IMR-90 (cell line): Measurements from ENCODE around the gene PGGHG. TPM values are rescaled to one million over a fixed set of nuclear protein-coding genes. Genes with fewer than 3 reads are reported as not detected.
A peak's percentile ranks its signal among the peaks of the same experiment; 100 is the strongest.

ENCODE experiments used
- ATAC-seq: fragments of 200-7000 bp; cut with Tn5 transposase; 2 replicates; pipeline ENCODE4 v1.9.1; 2020; ENCODE audit warnings: low read depth, mild to moderate bottlenecking, moderate library complexity
- BruUV-seq: library from RNA; stranded (reverse); fragments of 400-500 nt; replicated peaks from 2 replicates; lab custom pipeline; 2021; lab: Mats Ljungman, UMichigan
- CTCF ChIA-PET: fragments of 300-600 bp; formaldehyde crosslinking; extraction: SDS; loops from one replicate; lab custom pipeline; 2021; ENCODE audit warnings: antibody characterized with exemption; lab: Yijun Ruan, JAX
- POLR2A ChIA-PET: fragments of 300-600 bp; sonication (Branson Sonifier 250); formaldehyde crosslinking; loops from one replicate; lab custom pipeline; 2022; ENCODE audit warnings: antibody characterized with exemption; ENCODE audit not compliant: unreplicated experiment; lab: Charles Lee
- DNase-seq: peaks from one replicate; pipeline ENCODE4 v3.0.0; 2013
- H2AFZ ChIP-seq: replicated peaks from 2 replicates; pipeline ENCODE3; 2013; ENCODE audit warnings: low read length, mild to moderate bottlenecking; ENCODE audit not compliant: poor library complexity
- H2AK5ac ChIP-seq: 2 replicates; pipeline ENCODE4 v1.6.1; 2013; ENCODE audit warnings: low read depth, low read length, inconsistent platforms
- H2AK9ac ChIP-seq: replicated peaks from 2 replicates; pipeline ENCODE3; 2013; ENCODE audit warnings: mild to moderate bottlenecking, low read depth, low read length, moderate library complexity; ENCODE audit not compliant: poor library complexity
- H2BK120ac ChIP-seq: 2 replicates; pipeline ENCODE4 v1.6.1; 2013; ENCODE audit warnings: low read depth, low read length, inconsistent platforms
- H2BK15ac ChIP-seq: 3 replicates; pipeline ENCODE4 v1.6.1; 2013; ENCODE audit warnings: low read depth, low read length, inconsistent platforms
- H2BK20ac ChIP-seq: 2 replicates; pipeline ENCODE4 v1.6.1; 2013; ENCODE audit warnings: low read depth, mild to moderate bottlenecking, inconsistent platforms, low read length, moderate library complexity
- H2BK5ac ChIP-seq: 2 replicates; pipeline ENCODE4 v1.6.1; 2013; ENCODE audit warnings: mild to moderate bottlenecking, low read depth, low read length, inconsistent platforms; ENCODE audit not compliant: poor library complexity, severe bottlenecking
- H3K14ac ChIP-seq: replicated peaks from 2 replicates; pipeline ENCODE4 v1.6.1; 2013; ENCODE audit warnings: low read depth, low read length, inconsistent platforms
- H3K18ac ChIP-seq: 2 replicates; pipeline ENCODE4 v1.6.1; 2013; ENCODE audit warnings: low read depth, low read length, control low read depth
- H3K23ac ChIP-seq: 2 replicates; pipeline ENCODE4 v1.6.1; 2013; ENCODE audit warnings: low read depth, low read length, inconsistent platforms
- H3K27ac ChIP-seq: 2 replicates; pipeline ENCODE4 v1.5.1; 2013; ENCODE audit warnings: mild to moderate bottlenecking, control low read depth, low read length; ENCODE audit not compliant: insufficient read depth
- H3K27me3 ChIP-seq: 2 replicates; pipeline ENCODE4 v1.6.1; 2013; ENCODE audit warnings: low read length; ENCODE audit not compliant: control insufficient read depth, insufficient read depth
- H3K36me3 ChIP-seq: 2 replicates; pipeline ENCODE4 v1.6.1; 2013; ENCODE audit warnings: low read length, mixed read lengths; ENCODE audit not compliant: control insufficient read depth, insufficient read depth
- H3K4ac ChIP-seq: 2 replicates; pipeline ENCODE4 v1.6.1; 2013; ENCODE audit warnings: low read depth, low read length, inconsistent platforms
- H3K4me1 ChIP-seq: 2 replicates; pipeline ENCODE4 v1.6.1; 2013; ENCODE audit warnings: low read length, mixed read lengths; ENCODE audit not compliant: control insufficient read depth, insufficient read depth
- H3K4me2 ChIP-seq: 2 replicates; pipeline ENCODE4 v1.6.1; 2013; ENCODE audit warnings: low read depth, mild to moderate bottlenecking, control low read depth, low read length, moderate library complexity
- H3K4me3 ChIP-seq: 2 replicates; pipeline ENCODE4 v1.5.1; 2013; ENCODE audit warnings: low read depth, mild to moderate bottlenecking, control low read depth, low read length, moderate library complexity; ENCODE audit not compliant: insufficient read depth
- H3K56ac ChIP-seq: 2 replicates; pipeline ENCODE4 v1.6.1; 2013; ENCODE audit warnings: low read length, inconsistent platforms; ENCODE audit not compliant: insufficient read depth; ENCODE audit errors: extremely low read depth
- H3K79me1 ChIP-seq, 2 experiments: 2 replicates each; pipeline ENCODE4 v1.6.1; 2013; ENCODE audit warnings: low read length in 2 of 2, inconsistent platforms in 1 of 2, low read depth in 1 of 2
- H3K9ac ChIP-seq: 2 replicates; pipeline ENCODE4 v1.6.1; 2013; ENCODE audit warnings: low read depth, low read length, control low read depth
- H3K9me1 ChIP-seq: 2 replicates; pipeline ENCODE4 v1.6.1; 2013; ENCODE audit warnings: low read length, inconsistent platforms; ENCODE audit not compliant: insufficient read depth
- H3K9me3 ChIP-seq: 2 replicates; pipeline ENCODE4 v1.6.1; 2013; ENCODE audit warnings: low read length; ENCODE audit not compliant: control insufficient read depth, insufficient read depth
- H4K20me1 ChIP-seq: 2 replicates; pipeline ENCODE4 v1.6.1; 2013; ENCODE audit warnings: low read length, inconsistent platforms; ENCODE audit not compliant: insufficient read depth
- H4K5ac ChIP-seq: 2 replicates; pipeline ENCODE4 v1.6.1; 2013; ENCODE audit warnings: mild to moderate bottlenecking, low read depth, low read length, control low read depth
- H4K8ac ChIP-seq, 2 experiments: 2 replicates each; pipeline ENCODE4 v1.6.1; 2013; ENCODE audit warnings: low read depth in 2 of 2, low read length in 2 of 2, control low read depth in 1 of 2, inconsistent platforms in 1 of 2
- H4K91ac ChIP-seq: 2 replicates; pipeline ENCODE4 v1.6.1; 2013; ENCODE audit warnings: low read depth, low read length, inconsistent platforms; ENCODE audit not compliant: insufficient read depth
- BHLHE40 ChIP-seq: fragments of 150-350 bp; IDR thresholded peaks from 2 replicates; pipeline ENCODE4 v1.6.1; 2016; ENCODE audit warnings: mild to moderate bottlenecking, low read depth, low read length
- CEBPB ChIP-seq: IDR thresholded peaks from 2 replicates; pipeline ENCODE4 v1.6.1; 2012; ENCODE audit warnings: low read depth, low read length, improper control_type of control experiment
- WGBS, 2 experiments: methylation state at CpG; one replicate each; pipeline versions ENCODE4 v1.1.5 to v1.1.7; 2013; ENCODE audit warnings: missing lambda C conversion rate in 2 of 2; ENCODE audit not compliant: insufficient read length in 1 of 2; ENCODE audit errors: extremely low coverage in 2 of 2; 5-methylcytosine and 5-hydroxymethylcytosine counted together
- dilution Hi-C: fragments of 300-500 bp; cut with HindIII; formaldehyde crosslinking; loops from one replicate; pipeline ENCODE4 v1.14.3; 2018; ENCODE audit warnings: low sequenced_read_pairs; ENCODE audit not compliant: unreplicated experiment
- in situ Hi-C: fragments of 300-500 bp; cut with MboI; formaldehyde crosslinking; loops from 3 replicates; pipeline ENCODE4 v1.14.3; 2019; ENCODE audit warnings: low sequenced_read_pairs, inconsistent platforms, mixed read lengths
- intact Hi-C: fragments of 100-400 bp; cut with micrococcal nuclease; formaldehyde crosslinking; loops from 2 replicates; pipeline ENCODE4 v1.10.0; 2022
- polyA plus RNA-seq, 3 experiments: library from polyadenylated mRNA; depleted of rRNA; stranded (reverse); fragments of >200 nt; gene quantifications; 2 replicates each; pipeline ENCODE4 v1.2.3, GENCODE V29; 2012; ENCODE audit warnings: low replicate concordance in 1 of 3
- total RNA-seq: library from RNA; depleted of rRNA; stranded (reverse); fragments of >200 nt; gene quantifications from 2 replicates; pipeline ENCODE4 v1.2.3, GENCODE V29; 2012

The PGGHG gene
- total and polyA plus RNA-seq, 2 of the 4 experiments (the other 2 are of a cell fraction): 1.8 to 17.0 TPM

DNA sequence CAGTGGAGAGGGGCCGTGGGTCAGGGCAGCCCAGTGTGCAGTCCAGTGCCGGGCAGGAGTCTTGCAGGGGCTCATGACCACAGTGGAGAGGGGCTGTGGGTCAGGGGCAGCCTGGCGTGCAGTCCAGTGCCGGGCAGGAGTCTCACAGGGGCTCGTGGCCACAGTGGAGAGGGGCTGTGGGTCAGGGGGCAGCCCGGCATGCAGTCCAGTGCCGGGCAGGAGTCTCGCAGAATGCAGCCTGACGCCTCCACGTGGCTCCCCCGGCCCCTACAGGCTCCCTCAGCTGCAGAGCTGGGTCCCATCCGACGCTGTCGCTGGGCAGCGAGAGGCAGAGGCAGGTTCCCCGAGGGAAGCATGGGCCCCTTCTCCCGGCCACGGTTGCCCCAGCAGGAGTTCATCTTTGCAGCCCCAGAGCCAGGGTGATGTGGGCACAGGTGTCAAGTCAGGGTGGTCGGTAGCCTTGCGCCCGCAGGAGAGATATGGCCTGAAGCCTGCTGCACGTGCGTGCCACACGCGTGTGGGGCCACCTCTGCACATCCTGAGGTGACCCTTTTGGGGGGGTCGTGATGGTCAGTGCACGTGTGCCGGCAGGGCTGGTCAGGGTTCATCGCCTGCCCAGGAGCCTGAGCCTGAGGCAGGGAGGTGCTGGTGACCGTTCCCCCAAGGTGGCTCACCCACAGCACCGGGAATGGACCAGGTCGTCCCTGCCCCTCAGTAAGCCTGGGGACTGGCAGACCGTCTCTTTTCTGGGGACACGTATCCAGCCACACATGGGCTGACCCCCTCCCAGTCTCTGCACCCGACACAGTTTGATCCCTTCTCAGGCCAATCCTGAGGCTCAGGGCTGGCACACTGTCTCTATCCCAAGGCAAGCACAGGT is 7.5 kb downstream of the PGGHG start (continued):
- TF ChIP-seq CEBPB: no peak

GRCh38 chr11:297051-297585 is 8.2 kb downstream of the PGGHG start:
- in situ Hi-C loops (no loop called here), dilution Hi-C loops (no loop called here), intact Hi-C loops (no loop called here)
- Histone ChIP-seq H3K23ac (no peak overlapping the region), H4K8ac (no peak overlapping the region), H2BK120ac (no peak overlapping the region), H3K9me1 (no peaks in the 10 kb centered on the region), H2BK20ac (no peak overlapping the region), H2BK15ac (no peak overlapping the region), H3K4me2 (no peak overlapping the region), H3K56ac (no peak overlapping the region), H3K18ac (no peak overlapping the region), H3K27me3 (peaks cover 8% of the 10 kb centered on the region), H3K9me3 (no peaks in the 10 kb centered on the region), H3K79me1 (no peaks in the 10 kb centered on the region), H3K4ac (no peak overlapping the region), H2BK5ac (no peak overlapping the region), H2AK9ac (peak overlapping the region; percentile 31), H2AK5ac (no peak overlapping the region), H4K20me1 (no peaks in the 10 kb centered on the region), H4K91ac (no peak overlapping the region), H3K14ac (no peak overlapping the region), H3K9ac (no peak overlapping the region), H3K36me3 (peaks cover 16% of the 10 kb centered on the region), H3K4me3 (no peak overlapping the region), H4K5ac (no peak overlapping the region), H2AFZ (no peak overlapping the region), H3K27ac (no peak overlapping the region), H3K4me1 (no peaks in the 10 kb centered on the region; the same call in 1 of the 2 replicates)
- ATAC-seq (no peak), DNase-seq (no peak)
- ChIA-PET POLR2A (no interaction called here), CTCF (no interaction called here)
- TF ChIP-seq BHLHE40: no peak
- WGBS, 2 experiments: 91% methylated on average over 5 of the region's 13 CpGs; no CpG with 5 or more reads in 1 of the 2 experiments
- no TSS peak for BruUV-seq
